WTC11 (cell line): ENCODE measurements around the gene CDKN1C. TPM values are rescaled to one million over a fixed set of nuclear protein-coding genes. Genes with fewer than 3 reads are reported as not detected.

Experiments used
- ATAC-seq: fragments of 200-7000 bp; cut with Tn5 transposase; 2 replicates; pipeline ENCODE4 v1.10.0; 2021; ENCODE audit warnings: mild to moderate bottlenecking, moderate library complexity
- CTCF ChIA-PET: fragments of 300-600 bp; sonication (Branson Sonifier 250); formaldehyde crosslinking; loops from one replicate; lab custom pipeline; 2021; ENCODE audit warnings: antibody characterized with exemption; lab: Charles Lee
- POLR2A ChIA-PET: fragments of 350-600 bp; sonication (Branson Sonifier 250); formaldehyde crosslinking; loops from one replicate; lab custom pipeline; 2021; ENCODE audit warnings: antibody characterized with exemption; lab: Charles Lee
- DNase-seq: peaks from one replicate; pipeline ENCODE4 v3.0.0; 2021; ENCODE audit warnings: low spot score
- H3K27ac Mint-ChIP-seq: 2 replicates; pipeline ENCODE4 v1.8.0; 2021; ENCODE audit warnings: mixed read lengths
- H3K27me3 Mint-ChIP-seq: 2 replicates; pipeline ENCODE4 v1.8.0; 2021; ENCODE audit warnings: low read depth, mild to moderate bottlenecking, moderate library complexity, mixed read lengths
- H3K36me3 Mint-ChIP-seq: 2 replicates; pipeline ENCODE4 v1.8.0; 2021; ENCODE audit warnings: mixed read lengths
- H3K4me1 Mint-ChIP-seq: 2 replicates; pipeline ENCODE4 v1.8.0; 2022; ENCODE audit warnings: mixed read lengths
- H3K4me3 Mint-ChIP-seq: 2 replicates; pipeline ENCODE4 v1.8.0; 2021; ENCODE audit warnings: mild to moderate bottlenecking, moderate library complexity, mixed read lengths
- H3K9me3 Mint-ChIP-seq: 2 replicates; pipeline ENCODE4 v1.8.0; 2021; ENCODE audit warnings: mixed read lengths
- CREM ChIP-seq: sonication (generic); formaldehyde crosslinking; IDR thresholded peaks from 2 replicates; pipeline ENCODE4 v1.8.1; 2022; ENCODE audit warnings: mild to moderate bottlenecking, missing genetic modification reagents, moderate library complexity
- total RNA-seq: library from RNA; stranded (reverse); gene quantifications from 3 replicates; pipeline ENCODE4 v1.2.3, GENCODE V29; 2021
- TF ChIP-seq, protein P1 (sequence below): sonication (generic); formaldehyde crosslinking; conservative IDR thresholded peaks from 2 replicates; pipeline ENCODE4 v1.8.1; 2023; ENCODE audit warnings: mild to moderate bottlenecking, low read depth, missing genetic modification reagents, moderate library complexity
- TF ChIP-seq, protein P2 (sequence below): sonication (generic); formaldehyde crosslinking; IDR thresholded peaks from 2 replicates; pipeline ENCODE4 v1.8.1; 2022; ENCODE audit warnings: low read depth, missing genetic modification reagents, borderline replicate concordance
- TF ChIP-seq, protein P3 (sequence below): fragments of 250-450 bp; sonication (Bioruptor Pico); IDR thresholded peaks from 2 replicates; pipeline ENCODE4 v1.9.0; 2021; ENCODE audit warnings: mild to moderate bottlenecking, borderline replicate concordance
- TF ChIP-seq, protein P4 (sequence below): fragments of 250-450 bp; sonication (Bioruptor Pico); IDR thresholded peaks from 2 replicates; pipeline ENCODE4 v2.1.2; 2022; ENCODE audit warnings: mild to moderate bottlenecking, moderate library complexity
- TF ChIP-seq, protein P5 (sequence below): sonication (generic); formaldehyde crosslinking; IDR thresholded peaks from 2 replicates; pipeline ENCODE4 v1.8.0; 2023; ENCODE audit warnings: missing genetic modification reagents, mild to moderate bottlenecking, borderline replicate concordance
- TF ChIP-seq, protein P6 (sequence below): sonication (generic); formaldehyde crosslinking; IDR thresholded peaks from 2 replicates; pipeline ENCODE4 v1.8.1; 2023; ENCODE audit warnings: mild to moderate bottlenecking, moderate library complexity, missing genetic modification reagents

CDKN1C gene
- total RNA-seq, 1 experiment from 2014 or later: 25.0 TPM

DNA sequence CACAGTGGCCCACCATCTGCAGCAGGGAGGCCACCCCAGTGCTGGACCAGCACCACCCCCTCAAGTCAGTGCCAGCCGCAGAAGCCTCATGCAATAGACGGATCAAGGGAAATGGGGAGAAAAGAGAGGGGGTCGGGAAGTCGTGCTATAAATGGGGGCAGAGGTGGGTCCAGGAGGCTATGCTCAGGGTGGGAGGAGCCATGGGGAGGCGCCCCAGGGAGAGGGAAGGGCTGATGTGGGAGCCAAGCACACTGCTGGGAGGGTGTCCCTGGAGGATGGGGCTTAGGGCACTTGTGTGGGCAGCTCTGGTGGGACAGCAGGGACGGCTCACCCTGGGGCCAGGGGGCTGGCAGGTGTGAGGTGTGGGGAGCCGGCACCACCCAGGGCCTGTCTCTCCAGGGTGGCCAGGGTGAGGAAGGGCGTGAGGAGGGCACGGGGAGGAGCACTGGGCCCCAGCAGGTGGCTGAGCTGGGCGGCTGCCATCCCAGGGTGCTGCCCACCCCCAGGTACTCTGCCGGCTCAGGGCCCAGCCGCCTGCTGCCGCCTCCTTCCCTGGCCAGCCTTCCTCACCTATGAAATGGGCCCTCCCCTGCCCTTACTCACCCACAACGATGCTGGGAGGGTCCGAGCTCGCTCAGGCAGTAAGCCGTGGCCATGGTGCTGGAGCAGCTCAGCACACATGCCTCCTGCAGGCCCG is 25.7 kb upstream of the CDKN1C start:
- CTCF ChIA-PET: interaction anchor here (0.8 to 4.4 kb wide), 4 partner anchors 19 to 181 kb away, joined by 3 to 16 read pairs (median 4); no protein-coding TSS in a partner anchor
- H3K36me3 Mint-ChIP-seq: peaks cover 8% of the 10 kb centered on the region

More for the DNA sequence above, 25.7 kb upstream of the CDKN1C start:
- POLR2A ChIA-PET: no interaction called here
- Mint-ChIP-seq H3K4me1 (no peaks in the 10 kb centered on the region), H3K9me3 (peaks cover 6% of the 10 kb centered on the region), H3K27me3 (peaks cover 25% of the 10 kb centered on the region), H3K4me3 (no peak overlapping the region), H3K27ac (no peak overlapping the region)
- DNase-seq (no peak), ATAC-seq (no peak)
- TF ChIP-seq, protein P1, sequence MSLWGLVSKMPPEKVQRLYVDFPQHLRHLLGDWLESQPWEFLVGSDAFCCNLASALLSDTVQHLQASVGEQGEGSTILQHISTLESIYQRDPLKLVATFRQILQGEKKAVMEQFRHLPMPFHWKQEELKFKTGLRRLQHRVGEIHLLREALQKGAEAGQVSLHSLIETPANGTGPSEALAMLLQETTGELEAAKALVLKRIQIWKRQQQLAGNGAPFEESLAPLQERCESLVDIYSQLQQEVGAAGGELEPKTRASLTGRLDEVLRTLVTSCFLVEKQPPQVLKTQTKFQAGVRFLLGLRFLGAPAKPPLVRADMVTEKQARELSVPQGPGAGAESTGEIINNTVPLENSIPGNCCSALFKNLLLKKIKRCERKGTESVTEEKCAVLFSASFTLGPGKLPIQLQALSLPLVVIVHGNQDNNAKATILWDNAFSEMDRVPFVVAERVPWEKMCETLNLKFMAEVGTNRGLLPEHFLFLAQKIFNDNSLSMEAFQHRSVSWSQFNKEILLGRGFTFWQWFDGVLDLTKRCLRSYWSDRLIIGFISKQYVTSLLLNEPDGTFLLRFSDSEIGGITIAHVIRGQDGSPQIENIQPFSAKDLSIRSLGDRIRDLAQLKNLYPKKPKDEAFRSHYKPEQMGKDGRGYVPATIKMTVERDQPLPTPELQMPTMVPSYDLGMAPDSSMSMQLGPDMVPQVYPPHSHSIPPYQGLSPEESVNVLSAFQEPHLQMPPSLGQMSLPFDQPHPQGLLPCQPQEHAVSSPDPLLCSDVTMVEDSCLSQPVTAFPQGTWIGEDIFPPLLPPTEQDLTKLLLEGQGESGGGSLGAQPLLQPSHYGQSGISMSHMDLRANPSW (CRISPR knock-in tag): no peak
- no peak for TF ChIP-seq CREM (CRISPR knock-in tag)
- TF ChIP-seq, protein P2, sequence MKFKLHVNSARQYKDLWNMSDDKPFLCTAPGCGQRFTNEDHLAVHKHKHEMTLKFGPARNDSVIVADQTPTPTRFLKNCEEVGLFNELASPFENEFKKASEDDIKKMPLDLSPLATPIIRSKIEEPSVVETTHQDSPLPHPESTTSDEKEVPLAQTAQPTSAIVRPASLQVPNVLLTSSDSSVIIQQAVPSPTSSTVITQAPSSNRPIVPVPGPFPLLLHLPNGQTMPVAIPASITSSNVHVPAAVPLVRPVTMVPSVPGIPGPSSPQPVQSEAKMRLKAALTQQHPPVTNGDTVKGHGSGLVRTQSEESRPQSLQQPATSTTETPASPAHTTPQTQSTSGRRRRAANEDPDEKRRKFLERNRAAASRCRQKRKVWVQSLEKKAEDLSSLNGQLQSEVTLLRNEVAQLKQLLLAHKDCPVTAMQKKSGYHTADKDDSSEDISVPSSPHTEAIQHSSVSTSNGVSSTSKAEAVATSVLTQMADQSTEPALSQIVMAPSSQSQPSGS (CRISPR knock-in tag): no peak
- TF ChIP-seq, protein P3, sequence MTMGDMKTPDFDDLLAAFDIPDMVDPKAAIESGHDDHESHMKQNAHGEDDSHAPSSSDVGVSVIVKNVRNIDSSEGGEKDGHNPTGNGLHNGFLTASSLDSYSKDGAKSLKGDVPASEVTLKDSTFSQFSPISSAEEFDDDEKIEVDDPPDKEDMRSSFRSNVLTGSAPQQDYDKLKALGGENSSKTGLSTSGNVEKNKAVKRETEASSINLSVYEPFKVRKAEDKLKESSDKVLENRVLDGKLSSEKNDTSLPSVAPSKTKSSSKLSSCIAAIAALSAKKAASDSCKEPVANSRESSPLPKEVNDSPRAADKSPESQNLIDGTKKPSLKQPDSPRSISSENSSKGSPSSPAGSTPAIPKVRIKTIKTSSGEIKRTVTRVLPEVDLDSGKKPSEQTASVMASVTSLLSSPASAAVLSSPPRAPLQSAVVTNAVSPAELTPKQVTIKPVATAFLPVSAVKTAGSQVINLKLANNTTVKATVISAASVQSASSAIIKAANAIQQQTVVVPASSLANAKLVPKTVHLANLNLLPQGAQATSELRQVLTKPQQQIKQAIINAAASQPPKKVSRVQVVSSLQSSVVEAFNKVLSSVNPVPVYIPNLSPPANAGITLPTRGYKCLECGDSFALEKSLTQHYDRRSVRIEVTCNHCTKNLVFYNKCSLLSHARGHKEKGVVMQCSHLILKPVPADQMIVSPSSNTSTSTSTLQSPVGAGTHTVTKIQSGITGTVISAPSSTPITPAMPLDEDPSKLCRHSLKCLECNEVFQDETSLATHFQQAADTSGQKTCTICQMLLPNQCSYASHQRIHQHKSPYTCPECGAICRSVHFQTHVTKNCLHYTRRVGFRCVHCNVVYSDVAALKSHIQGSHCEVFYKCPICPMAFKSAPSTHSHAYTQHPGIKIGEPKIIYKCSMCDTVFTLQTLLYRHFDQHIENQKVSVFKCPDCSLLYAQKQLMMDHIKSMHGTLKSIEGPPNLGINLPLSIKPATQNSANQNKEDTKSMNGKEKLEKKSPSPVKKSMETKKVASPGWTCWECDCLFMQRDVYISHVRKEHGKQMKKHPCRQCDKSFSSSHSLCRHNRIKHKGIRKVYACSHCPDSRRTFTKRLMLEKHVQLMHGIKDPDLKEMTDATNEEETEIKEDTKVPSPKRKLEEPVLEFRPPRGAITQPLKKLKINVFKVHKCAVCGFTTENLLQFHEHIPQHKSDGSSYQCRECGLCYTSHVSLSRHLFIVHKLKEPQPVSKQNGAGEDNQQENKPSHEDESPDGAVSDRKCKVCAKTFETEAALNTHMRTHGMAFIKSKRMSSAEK (CRISPR knock-in tag): no peak
- TF ChIP-seq, protein P4, sequence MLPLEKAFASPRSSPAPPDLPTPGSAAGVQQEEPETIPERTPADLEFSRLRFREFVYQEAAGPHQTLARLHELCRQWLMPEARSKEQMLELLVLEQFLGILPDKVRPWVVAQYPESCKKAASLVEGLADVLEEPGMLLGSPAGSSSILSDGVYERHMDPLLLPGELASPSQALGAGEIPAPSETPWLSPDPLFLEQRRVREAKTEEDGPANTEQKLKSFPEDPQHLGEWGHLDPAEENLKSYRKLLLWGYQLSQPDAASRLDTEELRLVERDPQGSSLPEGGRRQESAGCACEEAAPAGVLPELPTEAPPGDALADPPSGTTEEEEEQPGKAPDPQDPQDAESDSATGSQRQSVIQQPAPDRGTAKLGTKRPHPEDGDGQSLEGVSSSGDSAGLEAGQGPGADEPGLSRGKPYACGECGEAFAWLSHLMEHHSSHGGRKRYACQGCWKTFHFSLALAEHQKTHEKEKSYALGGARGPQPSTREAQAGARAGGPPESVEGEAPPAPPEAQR (CRISPR knock-in tag): no peak
- TF ChIP-seq, protein P5, sequence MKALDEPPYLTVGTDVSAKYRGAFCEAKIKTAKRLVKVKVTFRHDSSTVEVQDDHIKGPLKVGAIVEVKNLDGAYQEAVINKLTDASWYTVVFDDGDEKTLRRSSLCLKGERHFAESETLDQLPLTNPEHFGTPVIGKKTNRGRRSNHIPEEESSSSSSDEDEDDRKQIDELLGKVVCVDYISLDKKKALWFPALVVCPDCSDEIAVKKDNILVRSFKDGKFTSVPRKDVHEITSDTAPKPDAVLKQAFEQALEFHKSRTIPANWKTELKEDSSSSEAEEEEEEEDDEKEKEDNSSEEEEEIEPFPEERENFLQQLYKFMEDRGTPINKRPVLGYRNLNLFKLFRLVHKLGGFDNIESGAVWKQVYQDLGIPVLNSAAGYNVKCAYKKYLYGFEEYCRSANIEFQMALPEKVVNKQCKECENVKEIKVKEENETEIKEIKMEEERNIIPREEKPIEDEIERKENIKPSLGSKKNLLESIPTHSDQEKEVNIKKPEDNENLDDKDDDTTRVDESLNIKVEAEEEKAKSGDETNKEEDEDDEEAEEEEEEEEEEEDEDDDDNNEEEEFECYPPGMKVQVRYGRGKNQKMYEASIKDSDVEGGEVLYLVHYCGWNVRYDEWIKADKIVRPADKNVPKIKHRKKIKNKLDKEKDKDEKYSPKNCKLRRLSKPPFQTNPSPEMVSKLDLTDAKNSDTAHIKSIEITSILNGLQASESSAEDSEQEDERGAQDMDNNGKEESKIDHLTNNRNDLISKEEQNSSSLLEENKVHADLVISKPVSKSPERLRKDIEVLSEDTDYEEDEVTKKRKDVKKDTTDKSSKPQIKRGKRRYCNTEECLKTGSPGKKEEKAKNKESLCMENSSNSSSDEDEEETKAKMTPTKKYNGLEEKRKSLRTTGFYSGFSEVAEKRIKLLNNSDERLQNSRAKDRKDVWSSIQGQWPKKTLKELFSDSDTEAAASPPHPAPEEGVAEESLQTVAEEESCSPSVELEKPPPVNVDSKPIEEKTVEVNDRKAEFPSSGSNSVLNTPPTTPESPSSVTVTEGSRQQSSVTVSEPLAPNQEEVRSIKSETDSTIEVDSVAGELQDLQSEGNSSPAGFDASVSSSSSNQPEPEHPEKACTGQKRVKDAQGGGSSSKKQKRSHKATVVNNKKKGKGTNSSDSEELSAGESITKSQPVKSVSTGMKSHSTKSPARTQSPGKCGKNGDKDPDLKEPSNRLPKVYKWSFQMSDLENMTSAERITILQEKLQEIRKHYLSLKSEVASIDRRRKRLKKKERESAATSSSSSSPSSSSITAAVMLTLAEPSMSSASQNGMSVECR (CRISPR knock-in tag): no peak
- TF ChIP-seq, protein P6, sequence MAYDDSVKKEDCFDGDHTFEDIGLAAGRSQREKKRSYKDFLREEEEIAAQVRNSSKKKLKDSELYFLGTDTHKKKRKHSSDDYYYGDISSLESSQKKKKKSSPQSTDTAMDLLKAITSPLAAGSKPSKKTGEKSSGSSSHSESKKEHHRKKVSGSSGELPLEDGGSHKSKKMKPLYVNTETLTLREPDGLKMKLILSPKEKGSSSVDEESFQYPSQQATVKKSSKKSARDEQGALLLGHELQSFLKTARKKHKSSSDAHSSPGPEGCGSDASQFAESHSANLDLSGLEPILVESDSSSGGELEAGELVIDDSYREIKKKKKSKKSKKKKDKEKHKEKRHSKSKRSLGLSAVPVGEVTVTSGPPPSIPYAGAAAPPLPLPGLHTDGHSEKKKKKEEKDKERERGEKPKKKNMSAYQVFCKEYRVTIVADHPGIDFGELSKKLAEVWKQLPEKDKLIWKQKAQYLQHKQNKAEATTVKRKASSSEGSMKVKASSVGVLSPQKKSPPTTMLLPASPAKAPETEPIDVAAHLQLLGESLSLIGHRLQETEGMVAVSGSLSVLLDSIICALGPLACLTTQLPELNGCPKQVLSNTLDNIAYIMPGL (CRISPR knock-in tag): no peak
